Hepatocyte (in vitro differentiated cells): ENCODE measurements around the gene PDHX.
A peak's percentile ranks its signal among the peaks of the same experiment; 100 is the strongest.

Source experiments
- CTCF ChIP-seq: fragments of 200-600 bp; sonication (generic); IDR thresholded peaks from 2 replicates; pipeline ENCODE4 v1.5.1; 2016; ENCODE audit warnings: antibody characterized with exemption, mild to moderate bottlenecking; ENCODE audit not compliant: poor library complexity
- EZH2 ChIP-seq: fragments of 200-600 bp; sonication (generic); IDR thresholded peaks from 2 replicates; pipeline ENCODE4 v1.6.1; 2016; ENCODE audit warnings: antibody characterized with exemption, mild to moderate bottlenecking, borderline replicate concordance
- EZH2phosphoT487 ChIP-seq: fragments of 200-600 bp; sonication (generic); IDR thresholded peaks from one replicate; pipeline ENCODE4 v1.6.1; 2018; ENCODE audit warnings: antibody characterized with exemption, mild to moderate bottlenecking, low read depth, moderate library complexity; ENCODE audit not compliant: unreplicated experiment, severe bottlenecking

DNA sequence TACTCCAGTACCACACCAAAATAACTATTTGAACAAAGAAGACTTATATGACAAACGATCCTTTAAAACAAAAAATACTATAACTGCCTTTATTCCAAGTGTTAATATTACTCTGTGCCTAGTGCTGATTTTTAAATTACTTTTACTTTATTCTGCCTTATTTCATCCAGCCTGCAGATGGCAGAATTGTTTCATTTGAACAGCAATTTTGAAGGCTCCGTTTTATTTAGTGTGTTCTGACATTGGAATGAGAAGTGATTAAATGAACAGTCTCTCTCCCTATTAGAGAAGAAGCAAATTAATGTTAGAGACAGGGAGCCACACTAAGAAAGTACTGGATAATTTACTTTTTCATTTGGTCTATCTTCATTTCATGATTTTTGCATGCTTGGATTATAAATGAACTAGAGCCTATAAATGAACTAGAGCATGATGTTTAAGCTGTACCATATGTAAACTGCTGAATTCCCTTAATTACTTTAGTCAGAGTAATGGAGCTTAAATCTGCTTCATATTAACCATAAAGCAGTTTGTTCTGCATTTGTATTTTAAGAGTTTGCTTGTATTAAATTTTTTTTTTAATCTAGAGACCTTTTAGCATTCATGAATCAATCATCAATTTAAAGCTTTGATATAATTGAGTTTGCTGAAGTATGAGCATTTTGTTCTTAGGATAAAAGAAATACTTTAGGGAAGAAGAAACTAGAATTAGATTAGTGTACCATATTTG lies 9.8 kb downstream of the PDHX start:
- TF ChIP-seq CTCF (peak; percentile 77), EZH2phosphoT487 (no peak), EZH2 (no peak)
